Subcutaneous abdominal adipose tissue (tissue), 5 donors: ENCODE measurements around the gene CEND1.

Source experiments
- H3K27ac ChIP-seq: one replicate; pipeline ENCODE4 v1.7.0; 2013; ENCODE audit warnings: low read depth, mild to moderate bottlenecking, inconsistent platforms, low read length, moderate library complexity
- H3K27me3 ChIP-seq, 5 donors: one replicate each; pipeline ENCODE4 v1.7.0; 2013; ENCODE audit warnings: low read length in 5 of 5, inconsistent platforms in 1 of 5; ENCODE audit not compliant: control insufficient read depth in 5 of 5, insufficient read depth in 4 of 5
- H3K36me3 ChIP-seq, 5 donors: one replicate each; pipeline ENCODE4 v1.7.0; 2013; ENCODE audit warnings: low read length in 5 of 5; ENCODE audit not compliant: control insufficient read depth in 5 of 5, insufficient read depth in 5 of 5
- H3K4me1 ChIP-seq, 5 donors: one replicate each; pipeline ENCODE4 v1.7.0; 2013; ENCODE audit warnings: low read length in 5 of 5, mild to moderate bottlenecking in 3 of 5, moderate library complexity in 1 of 5; ENCODE audit not compliant: control insufficient read depth in 5 of 5, insufficient read depth in 5 of 5
- H3K4me3 ChIP-seq, 5 donors: one replicate each; pipeline ENCODE4 v1.7.0; 2013; ENCODE audit warnings: low read length in 5 of 5, low read depth in 1 of 5
- H3K9ac ChIP-seq, 5 donors: one replicate each; pipeline ENCODE4 v1.7.0; 2013; ENCODE audit warnings: low read length in 5 of 5, mild to moderate bottlenecking in 4 of 5, moderate library complexity in 3 of 5
- H3K9me3 ChIP-seq, 5 donors: one replicate each; pipeline ENCODE4 v1.7.0; 2013; ENCODE audit warnings: low read length in 5 of 5; ENCODE audit not compliant: control insufficient read depth in 5 of 5
- donor health status: healthy.
- donor health status: healthy.
- donor health status: healthy.
- donor health status: healthy.
- donor health status: healthy.

The CEND1 gene

GRCh38 chr11:796565-797295 lies 6.8 kb upstream of the CEND1 start:
- peak overlapping the region in 4 of 5 donors; percentile 29 to 78 (median 62) for H3K9ac ChIP-seq
- H3K9me3 ChIP-seq: no peaks in the 10 kb centered on the region
- H3K36me3 ChIP-seq: peaks cover 0 to 36% (median 20%) of the 10 kb centered on the region in 5 donors
- H3K4me3 ChIP-seq: peak overlapping the region; percentile 71 to 80 (median 75)
- H3K27me3 ChIP-seq: no peaks in the 10 kb centered on the region
- H3K4me1 ChIP-seq: peaks cover 1 to 50% (median 35%) of the 10 kb centered on the region in 5 donors
- H3K27ac ChIP-seq: peak overlapping the region; percentile 69

- Histone ChIP-seq H3K36me3 (peaks cover 0 to 33% (median 15%) of the 10 kb centered on the region in 5 donors), H3K27me3 (no peaks in the 10 kb centered on the region), H3K4me3 (peak overlapping the region; percentile 71 to 80 (median 75)), H3K4me1 (peaks cover 1 to 53% (median 35%) of the 10 kb centered on the region in 5 donors), H3K9me3 (no peaks in the 10 kb centered on the region), H3K9ac (peak overlapping the region in 4 of 5 donors; percentile 57 to 86 (median 74)), H3K27ac (peak overlapping the region; percentile 69)
These were observed 6.0 kb upstream of the CEND1 start for GRCh38 chr11:795634-796564.

DNA sequence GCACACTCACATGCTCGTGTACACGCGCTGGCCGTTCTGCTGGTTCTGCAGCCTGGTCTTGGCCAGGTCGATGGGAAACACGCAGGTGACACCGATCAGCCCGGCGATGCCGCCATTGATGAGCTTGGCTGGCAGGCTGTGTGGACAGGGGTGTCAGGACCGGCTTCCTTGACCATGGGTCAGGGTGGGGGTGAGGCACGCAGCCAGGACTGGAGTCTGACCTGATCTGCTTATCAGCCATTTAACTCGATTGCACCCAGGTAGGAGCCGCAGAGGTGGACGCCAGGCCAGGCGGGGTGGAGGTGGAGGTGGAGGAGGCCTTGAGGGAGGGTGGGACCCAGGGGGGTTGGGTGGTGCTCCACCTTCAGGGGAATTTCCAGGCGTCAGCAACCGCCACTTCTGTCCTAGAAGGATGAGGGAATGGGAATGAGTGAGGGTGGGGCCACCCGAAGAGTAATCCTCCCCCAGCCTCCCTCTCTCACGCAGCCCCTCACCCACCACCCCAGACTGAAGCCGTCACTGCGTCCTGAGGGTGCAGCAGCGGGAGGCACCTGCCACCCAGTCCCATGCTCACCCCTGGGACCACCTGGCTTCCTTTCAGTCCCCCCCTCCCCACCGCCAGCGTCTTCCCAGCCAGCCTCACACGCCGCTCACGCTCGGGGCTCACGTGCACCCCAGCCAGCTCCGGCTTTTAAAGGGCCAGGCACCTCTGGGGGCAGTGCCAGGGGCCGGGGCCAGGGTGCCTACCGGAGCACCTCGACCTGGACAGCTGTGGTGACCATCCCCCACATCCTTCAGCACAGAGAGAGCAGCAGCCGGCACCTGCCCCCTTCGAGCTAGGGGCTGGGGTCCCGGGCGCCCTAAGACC lies 5.1 kb upstream of the CEND1 start:
- no peaks in the 10 kb centered on the region for H3K9me3 ChIP-seq
- H3K27ac ChIP-seq: peak overlapping the region; percentile 41
- peak overlapping the region in 2 of 5 donors; percentile 33 to 86 for H3K9ac ChIP-seq
- H3K4me3 ChIP-seq: peak overlapping the region in 4 of 5 donors; percentile 24 to 77 (median 69)
- peaks cover 0 to 25% (median 11%) of the 10 kb centered on the region in 5 donors for H3K36me3 ChIP-seq
- H3K27me3 ChIP-seq: peaks cover 0 to 3% (median 0%) of the 10 kb centered on the region in 5 donors
- H3K4me1 ChIP-seq: peaks cover 1 to 53% (median 35%) of the 10 kb centered on the region in 5 donors

DNA sequence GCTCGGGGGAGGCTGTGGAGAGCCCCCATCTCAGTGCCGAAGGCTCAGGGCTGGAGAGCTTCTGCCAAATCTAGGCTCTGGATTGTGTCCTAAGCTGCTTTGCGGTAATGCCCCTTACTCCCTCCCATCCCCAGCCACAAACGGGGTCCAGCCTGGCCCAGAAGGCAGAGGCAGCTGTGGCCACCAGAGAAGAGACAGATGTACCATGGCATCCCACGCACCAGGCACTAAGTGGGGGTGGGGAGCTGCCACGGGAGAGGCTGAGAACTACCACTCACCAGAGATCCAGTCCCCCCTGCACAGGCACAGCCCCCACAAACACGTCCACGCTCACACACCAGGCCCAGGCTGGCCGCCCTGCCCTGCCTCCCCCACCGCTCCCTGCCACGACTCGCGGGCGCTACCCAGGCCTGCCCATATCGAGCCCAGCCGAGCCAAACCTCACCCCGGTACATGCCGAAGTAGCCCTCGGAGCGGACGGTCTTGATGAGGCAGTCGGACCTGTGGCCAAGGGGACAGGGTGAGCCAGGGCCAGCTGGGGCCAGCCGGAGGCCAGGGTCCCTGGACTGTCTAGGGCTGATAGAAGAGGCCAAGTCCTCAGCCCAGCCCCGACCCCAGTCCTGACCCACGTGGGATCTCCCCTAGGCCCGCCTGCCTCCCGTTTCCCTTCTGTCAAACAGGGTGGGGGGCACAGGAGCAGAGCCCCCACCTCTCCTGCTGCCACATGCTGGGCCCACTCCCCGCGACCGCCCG lies 4.3 kb upstream of the CEND1 start:
- H3K36me3 ChIP-seq: peaks cover 0 to 17% (median 7%) of the 10 kb centered on the region in 5 donors
- no peaks in the 10 kb centered on the region for H3K9me3 ChIP-seq
- no peak overlapping the region for H3K9ac ChIP-seq
- peaks cover 3 to 7% (median 5%) of the 10 kb centered on the region in 5 donors for H3K27me3 ChIP-seq
- peaks cover 1 to 53% (median 35%) of the 10 kb centered on the region in 5 donors for H3K4me1 ChIP-seq
- H3K4me3 ChIP-seq: no peak overlapping the region
- H3K27ac ChIP-seq: no peak overlapping the region

- Histone ChIP-seq H3K9me3 (no peaks in the 10 kb centered on the region), H3K27ac (no peak overlapping the region), H3K9ac (no peak overlapping the region), H3K4me1 (peaks cover 1 to 52% (median 35%) of the 10 kb centered on the region in 5 donors), H3K36me3 (peaks cover 0 to 14% (median 7%) of the 10 kb centered on the region in 5 donors), H3K4me3 (no peak overlapping the region), H3K27me3 (peaks cover 7 to 14% (median 9%) of the 10 kb centered on the region in 5 donors)
These were observed 3.7 kb upstream of the CEND1 start for GRCh38 chr11:793556-793955.

DNA sequence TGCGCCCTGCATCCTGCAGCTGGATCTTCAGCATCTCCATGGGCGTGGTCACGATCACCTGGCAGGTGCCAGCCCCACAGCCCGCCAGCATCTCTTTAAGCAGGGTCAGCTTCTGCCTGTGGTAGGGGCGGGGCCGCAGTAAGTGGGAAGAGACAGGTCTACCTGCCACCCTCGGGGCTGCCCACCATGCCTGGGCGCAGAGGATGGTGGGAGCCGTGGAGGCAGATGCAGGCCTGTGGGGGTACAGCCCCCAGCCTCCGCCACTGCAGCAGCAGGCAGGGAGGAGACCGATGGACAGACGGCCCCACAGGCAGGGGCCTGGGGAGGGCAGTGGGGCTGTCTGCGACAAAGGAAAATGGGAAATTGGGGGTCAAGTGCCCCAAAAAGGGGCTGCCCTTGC lies 3.0 kb upstream of the CEND1 start:
- Histone ChIP-seq H3K4me3 (no peak overlapping the region), H3K36me3 (peaks cover 0 to 14% (median 7%) of the 10 kb centered on the region in 5 donors), H3K27me3 (peaks cover 7 to 20% (median 12%) of the 10 kb centered on the region in 5 donors), H3K9me3 (no peaks in the 10 kb centered on the region), H3K9ac (no peak overlapping the region), H3K4me1 (peaks cover 1 to 48% (median 32%) of the 10 kb centered on the region in 5 donors), H3K27ac (no peak overlapping the region)

- Histone ChIP-seq H3K9me3 (no peaks in the 10 kb centered on the region), H3K27ac (no peak overlapping the region), H3K4me3 (no peak overlapping the region), H3K9ac (no peak overlapping the region), H3K4me1 (peaks cover 1 to 44% (median 28%) of the 10 kb centered on the region in 5 donors), H3K27me3 (peaks cover 7 to 21% (median 12%) of the 10 kb centered on the region in 5 donors), H3K36me3 (peaks cover 0 to 14% (median 7%) of the 10 kb centered on the region in 5 donors)
These were observed 2.6 kb upstream of the CEND1 start for GRCh38 chr11:792535-792821.

GRCh38 chr11:791658-792534 lies 2.0 kb upstream of the CEND1 start:
- Histone ChIP-seq H3K4me1 (peaks cover under 1 to 38% (median 22%) of the 10 kb centered on the region in 5 donors), H3K27ac (no peak overlapping the region), H3K9ac (no peak overlapping the region), H3K4me3 (no peak overlapping the region), H3K27me3 (peaks cover 7 to 22% (median 12%) of the 10 kb centered on the region in 5 donors), H3K36me3 (peaks cover 0 to 14% (median 7%) of the 10 kb centered on the region in 5 donors), H3K9me3 (no peaks in the 10 kb centered on the region)
